ENCODE results near the gene NCKAP5L. TPM values are rescaled to one million over a fixed set of nuclear protein-coding genes. Genes with fewer than 3 reads are reported as not detected.

NCKAP5L gene
- total RNA-seq, 1 experiment from 2014 or later = 28.2 TPM

GRCh38 chr12:49791700-49792099 is 36.5 kb downstream of the NCKAP5L start:
- no peaks in the 10 kb centered on the region for H3K4me1 ChIP-seq (ENCODE audit: insufficient read depth, low read length, poor library complexity, severe bottlenecking)
- TF ChIP-seq EZH2 (IDR thresholded peaks at IDR 0.05; ENCODE audit: borderline replicate concordance, low read depth, low read length, poor library complexity, severe bottlenecking) (no peak), CTCF (conservative IDR thresholded peaks at IDR 0.05; ENCODE audit: low read depth, low read length) (no peak)
- no peaks in the 10 kb centered on the region for H3K36me3 ChIP-seq (ENCODE audit: insufficient read depth, low read length, poor library complexity, severe bottlenecking)
- no peaks in the 10 kb centered on the region for H3K9me3 ChIP-seq (ENCODE audit: low read depth, low read length, poor library complexity, severe bottlenecking)
- DNase-seq (ENCODE audit: low spot score) = no peak
- no peak overlapping the region for H3K27ac ChIP-seq (ENCODE audit: low read depth, low read length, poor library complexity, severe bottlenecking)
- intact Hi-C loops (cut with micrococcal nuclease; ENCODE audit: unreplicated experiment) = no loop called here
- ChIA-PET POLR2A (ENCODE audit: low non-redundant PET) (no interaction called here), CTCF (no interaction called here)
- H3K27me3 ChIP-seq (replicated peaks; ENCODE audit: insufficient read depth, low read depth, low read length, poor library complexity) = no peaks in the 10 kb centered on the region
- H3K4me3 ChIP-seq (ENCODE audit: low read depth, low read length, poor library complexity, severe bottlenecking) = no peak overlapping the region
- no TSS peak for BruUV-seq (replicated peaks)

DNA sequence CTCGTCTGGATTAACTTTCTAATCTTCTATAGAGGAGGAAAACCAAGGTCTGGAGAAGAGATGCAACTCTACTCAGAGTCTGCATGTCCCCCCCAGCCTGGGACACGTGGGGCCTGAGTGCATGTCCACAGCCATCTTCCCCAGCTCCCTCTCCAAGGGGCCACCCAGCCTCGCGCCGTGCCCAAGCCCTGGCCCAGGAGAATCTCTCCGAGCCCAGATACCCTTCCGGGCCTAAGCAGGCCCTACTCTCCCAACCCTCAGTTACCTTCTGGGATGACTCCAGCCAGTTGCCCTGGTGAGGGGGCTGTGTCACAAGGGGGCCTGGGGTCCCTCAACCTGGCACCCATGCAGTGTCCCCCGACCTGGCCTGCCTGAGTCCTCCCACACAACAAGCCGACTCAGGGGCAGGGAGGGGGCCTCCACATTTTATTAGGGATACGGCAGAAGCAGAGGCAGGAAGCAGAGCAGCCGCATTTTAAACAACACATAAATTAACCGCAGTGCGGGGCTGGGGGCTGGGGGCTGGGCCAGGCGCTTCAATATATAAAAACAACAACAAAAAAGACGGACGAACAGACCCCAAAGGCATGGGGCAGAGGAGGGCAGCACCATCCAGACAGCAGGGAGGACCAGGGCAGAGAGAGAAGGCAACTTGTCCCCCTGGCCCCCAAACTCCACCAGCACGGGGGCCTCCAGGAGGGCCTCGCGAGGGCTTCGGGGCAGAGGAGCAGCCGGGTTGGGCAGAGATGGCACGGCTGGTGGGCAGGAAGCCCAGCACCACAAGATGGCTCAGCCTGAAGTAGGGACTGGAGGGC is 37.3 kb downstream of the NCKAP5L start:
- no TSS peak for BruUV-seq (replicated peaks)
- POLR2A ChIA-PET (ENCODE audit: low non-redundant PET) = interaction anchor here (0.6 kb wide), 1 partner anchor 35 kb away, joined by 3 read pairs; no protein-coding TSS in a partner anchor

DNA sequence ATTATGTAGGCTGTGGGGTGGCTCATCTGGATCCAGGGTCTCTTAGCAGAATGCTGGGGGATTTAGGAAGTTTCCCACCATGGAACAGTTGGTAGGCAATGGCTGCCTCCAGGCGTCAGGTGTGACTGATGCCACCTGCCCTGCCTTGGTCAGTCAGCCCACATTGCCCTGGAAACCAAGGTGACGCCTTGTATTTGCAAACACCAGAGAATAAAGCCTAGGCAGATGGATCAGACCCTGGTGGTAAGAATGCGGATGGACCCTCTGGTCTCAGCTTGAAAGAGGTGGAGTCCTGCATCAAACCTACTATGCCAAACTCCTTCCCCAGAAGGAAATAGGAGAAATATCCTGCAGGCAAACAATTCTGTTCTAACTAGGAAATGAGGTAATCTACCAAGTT is 38.2 kb downstream of the NCKAP5L start:
- Histone ChIP-seq H3K36me3 (ENCODE audit: insufficient read depth, low read length, poor library complexity, severe bottlenecking) (no peaks in the 10 kb centered on the region), H3K27me3 (replicated peaks; ENCODE audit: insufficient read depth, low read depth, low read length, poor library complexity) (no peaks in the 10 kb centered on the region), H3K4me1 (ENCODE audit: insufficient read depth, low read length, poor library complexity, severe bottlenecking) (no peaks in the 10 kb centered on the region), H3K4me3 (ENCODE audit: low read depth, low read length, poor library complexity, severe bottlenecking) (no peak overlapping the region), H3K9me3 (ENCODE audit: low read depth, low read length, poor library complexity, severe bottlenecking) (no peaks in the 10 kb centered on the region), H3K27ac (ENCODE audit: low read depth, low read length, poor library complexity, severe bottlenecking) (no peak overlapping the region)
- TF ChIP-seq EZH2 (IDR thresholded peaks at IDR 0.05; ENCODE audit: borderline replicate concordance, low read depth, low read length, poor library complexity, severe bottlenecking) = no peak
- no peak for TF ChIP-seq CTCF (conservative IDR thresholded peaks at IDR 0.05; ENCODE audit: low read depth, low read length)
- intact Hi-C loops (cut with micrococcal nuclease; ENCODE audit: unreplicated experiment) = no loop called here
- no TSS peak for BruUV-seq (replicated peaks)
- no peak for DNase-seq (ENCODE audit: low spot score)
- CTCF ChIA-PET = no interaction called here
- POLR2A ChIA-PET (ENCODE audit: low non-redundant PET) = interaction anchor here (0.6 kb wide), 2 partner anchors 34 to 148 kb away, joined by 3 to 15 read pairs; no protein-coding TSS in a partner anchor

More for the DNA sequence above, 37.3 kb downstream of the NCKAP5L start:
- no peak overlapping the region for H3K27ac ChIP-seq (ENCODE audit: low read depth, low read length, poor library complexity, severe bottlenecking)
- H3K4me3 ChIP-seq (ENCODE audit: low read depth, low read length, poor library complexity, severe bottlenecking) = no peak overlapping the region
- intact Hi-C loops (cut with micrococcal nuclease; ENCODE audit: unreplicated experiment) = no loop called here
- no peaks in the 10 kb centered on the region for H3K4me1 ChIP-seq (ENCODE audit: insufficient read depth, low read length, poor library complexity, severe bottlenecking)
- H3K27me3 ChIP-seq (replicated peaks; ENCODE audit: insufficient read depth, low read depth, low read length, poor library complexity) = no peaks in the 10 kb centered on the region
- TF ChIP-seq CTCF (conservative IDR thresholded peaks at IDR 0.05; ENCODE audit: low read depth, low read length) = no peak
- TF ChIP-seq EZH2 (IDR thresholded peaks at IDR 0.05; ENCODE audit: borderline replicate concordance, low read depth, low read length, poor library complexity, severe bottlenecking) = no peak
- no peaks in the 10 kb centered on the region for H3K9me3 ChIP-seq (ENCODE audit: low read depth, low read length, poor library complexity, severe bottlenecking)
- DNase-seq (ENCODE audit: low spot score) = no peak
- H3K36me3 ChIP-seq (ENCODE audit: insufficient read depth, low read length, poor library complexity, severe bottlenecking) = no peaks in the 10 kb centered on the region
- CTCF ChIA-PET = no interaction called here
